ENCODE data around the gene KIF2A.
A peak's percentile ranks its signal among the peaks of the same experiment; 100 is the strongest.

KIF2A gene

DNA sequence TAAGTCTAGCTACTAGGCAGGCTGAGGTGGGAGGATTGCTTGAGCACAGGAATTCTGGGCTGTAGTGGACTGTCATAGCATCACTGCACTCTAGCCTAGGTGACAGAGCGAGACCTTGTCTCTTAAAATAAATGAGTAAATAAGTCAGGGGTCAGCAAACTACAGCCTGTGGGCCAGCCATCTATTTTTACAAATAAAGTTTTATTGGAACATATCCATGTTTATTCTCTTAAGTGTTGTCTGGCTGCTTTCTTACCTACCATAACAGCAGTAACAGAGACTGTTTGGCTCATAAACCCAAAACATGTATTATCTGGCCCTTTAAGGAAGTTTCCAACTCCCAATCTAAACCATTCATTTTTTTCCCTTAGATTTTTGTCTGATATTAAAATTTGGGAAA is 68.1 kb downstream of the KIF2A start:
- FAIRE-seq = no peak
- DNase-seq (ENCODE audit: low spot score) = no peak

DNA sequence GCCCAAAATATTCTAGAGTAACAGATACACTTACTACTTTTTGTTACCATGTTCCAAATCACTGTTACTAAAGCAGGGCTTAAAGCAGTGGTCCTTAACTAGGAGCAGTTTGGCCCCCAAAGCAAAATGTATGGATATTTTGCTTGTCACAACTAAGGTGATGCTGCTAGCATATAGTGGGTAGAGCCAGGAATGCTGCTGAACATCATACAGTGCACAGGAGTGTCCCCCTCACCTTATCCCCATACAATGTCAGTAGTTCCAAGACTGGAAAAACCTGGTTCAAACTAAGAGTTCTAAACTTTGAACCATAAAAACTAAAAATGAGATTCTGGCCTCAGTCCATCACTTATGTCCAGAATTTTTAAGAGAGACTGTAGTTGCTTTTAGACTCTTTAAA is 69.6 kb downstream of the KIF2A start:
- FAIRE-seq = no peak

DNA sequence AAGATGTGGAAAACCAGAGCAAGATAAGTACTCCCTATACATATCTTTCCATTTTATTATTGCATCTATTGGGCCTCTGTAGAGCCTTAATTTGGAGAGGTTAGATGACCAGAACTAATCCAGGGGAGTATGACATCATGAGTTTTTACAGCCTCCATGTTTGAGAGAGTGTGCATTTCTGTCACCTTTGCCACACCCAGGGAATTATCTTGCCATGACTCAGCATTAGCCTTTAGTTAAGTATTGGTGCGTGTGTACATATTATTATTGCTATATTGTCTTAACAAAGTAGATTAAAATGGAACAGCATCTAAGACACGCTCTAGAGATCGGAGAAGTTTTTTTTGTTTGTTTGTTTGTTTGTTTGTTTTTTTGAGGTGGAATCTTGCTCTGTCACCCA is 70.1 kb downstream of the KIF2A start:
- FAIRE-seq = no peak
- DNase-seq (ENCODE audit: low spot score) = no peak

More for the DNA sequence above, 69.6 kb downstream of the KIF2A start:
- no peak for DNase-seq (ENCODE audit: low spot score)

DNA sequence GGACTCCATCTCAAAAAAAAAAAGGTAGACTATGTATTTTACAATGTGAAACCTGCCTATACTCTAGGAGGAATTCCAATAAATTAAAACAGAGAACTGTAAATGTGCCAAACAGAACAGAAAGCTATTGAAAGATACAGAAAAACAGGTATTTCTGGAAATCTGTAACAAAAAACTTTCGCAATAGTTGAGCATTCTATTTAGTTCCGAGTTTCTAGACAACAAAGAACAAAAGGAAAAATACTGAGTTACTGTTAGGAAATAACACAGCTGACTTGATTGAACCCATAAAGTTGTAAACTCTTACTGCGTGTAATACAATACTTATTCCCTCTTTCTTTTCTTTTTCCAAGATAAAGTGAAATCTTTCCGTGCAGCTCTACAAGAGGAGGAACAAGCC is 79.1 kb downstream of the KIF2A start:
- no peak for DNase-seq (ENCODE audit: low spot score)
- FAIRE-seq = no peak

DNA sequence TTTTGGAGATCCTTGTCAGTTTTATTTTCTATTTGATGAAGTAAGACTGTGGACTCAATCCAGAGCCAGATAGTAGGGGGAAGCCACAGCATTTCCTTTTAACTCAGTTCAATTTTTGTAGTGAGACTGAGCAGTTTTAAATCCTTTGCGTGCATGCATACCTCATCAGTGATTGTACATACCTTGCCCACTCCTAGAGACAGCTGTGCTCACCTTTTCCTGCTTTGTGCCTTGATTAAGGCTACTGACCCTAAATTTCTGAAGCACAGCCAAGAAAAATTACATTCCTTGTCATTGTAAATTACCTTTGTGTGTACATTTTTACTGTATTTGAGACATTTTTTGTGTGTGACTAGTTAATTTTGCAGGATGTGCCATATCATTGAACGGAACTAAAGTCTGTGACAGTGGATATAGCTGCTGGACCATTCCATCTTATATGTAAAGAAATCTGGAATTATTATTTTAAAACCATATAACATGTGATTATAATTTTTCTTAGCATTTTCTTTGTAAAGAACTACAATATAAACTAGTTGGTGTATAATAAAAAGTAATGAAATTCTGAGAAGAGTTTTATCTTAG is 79.9 kb downstream of the KIF2A start:
- FAIRE-seq = no peak

DNA sequence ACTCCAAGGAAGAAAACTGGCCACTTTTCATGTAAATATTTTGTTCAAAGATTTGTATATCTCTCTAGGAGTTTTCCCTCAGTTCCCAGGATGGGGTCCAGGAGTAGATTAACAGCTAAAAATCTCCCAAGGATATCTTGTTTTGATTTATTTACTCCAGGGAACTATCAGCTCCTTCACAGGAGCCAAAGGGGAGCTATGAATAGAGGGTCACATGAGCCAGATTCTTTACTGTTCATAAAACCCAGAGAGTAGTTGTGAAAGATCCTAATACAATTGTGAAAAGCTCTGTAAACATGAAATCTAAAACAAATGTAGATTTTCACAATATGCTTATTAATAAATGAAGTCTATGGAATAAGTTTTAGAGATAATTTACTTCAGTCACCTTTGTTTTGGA is 80.8 kb downstream of the KIF2A start:
- no peak for DNase-seq (ENCODE audit: low spot score)
- FAIRE-seq = no peak

More for the DNA sequence above, 79.9 kb downstream of the KIF2A start:
- DNase-seq (ENCODE audit: low spot score) = no peak

DNA sequence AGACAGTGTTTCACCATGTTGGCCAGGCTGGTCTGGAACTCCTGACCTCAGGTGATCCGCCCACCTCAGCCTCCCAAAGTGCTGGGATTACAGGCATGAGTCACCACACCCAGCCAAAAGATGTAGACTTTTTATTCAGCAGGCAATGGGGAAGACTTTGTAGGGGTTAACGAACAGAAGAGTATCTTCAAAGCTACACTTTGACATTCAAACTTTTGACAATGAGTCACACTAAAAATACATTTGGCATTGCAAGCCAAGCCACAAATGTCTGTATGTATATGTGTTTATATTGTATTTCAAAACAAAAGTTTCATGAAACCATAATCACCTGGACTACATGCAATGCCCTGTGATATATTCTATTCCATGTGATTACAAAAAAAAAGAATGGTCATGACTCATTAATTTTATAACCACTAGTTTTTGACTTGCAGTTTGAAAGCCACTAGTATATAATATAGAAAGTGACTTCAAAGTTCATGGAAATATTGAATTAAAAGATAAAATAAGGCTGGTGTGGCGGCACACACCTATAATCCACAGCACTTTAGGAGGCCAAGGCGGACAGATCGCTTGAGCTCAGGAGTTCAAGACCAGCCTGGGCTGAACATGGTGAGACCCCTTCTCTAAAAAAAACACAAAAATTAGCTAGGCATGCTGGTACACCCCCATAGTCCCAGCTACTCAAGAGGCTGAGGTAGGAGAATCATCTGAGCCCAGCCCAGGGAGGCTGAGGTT is 89.4 kb downstream of the KIF2A start:
- FAIRE-seq (no peak), DNase-seq (ENCODE audit: low spot score) (no peak)

DNA sequence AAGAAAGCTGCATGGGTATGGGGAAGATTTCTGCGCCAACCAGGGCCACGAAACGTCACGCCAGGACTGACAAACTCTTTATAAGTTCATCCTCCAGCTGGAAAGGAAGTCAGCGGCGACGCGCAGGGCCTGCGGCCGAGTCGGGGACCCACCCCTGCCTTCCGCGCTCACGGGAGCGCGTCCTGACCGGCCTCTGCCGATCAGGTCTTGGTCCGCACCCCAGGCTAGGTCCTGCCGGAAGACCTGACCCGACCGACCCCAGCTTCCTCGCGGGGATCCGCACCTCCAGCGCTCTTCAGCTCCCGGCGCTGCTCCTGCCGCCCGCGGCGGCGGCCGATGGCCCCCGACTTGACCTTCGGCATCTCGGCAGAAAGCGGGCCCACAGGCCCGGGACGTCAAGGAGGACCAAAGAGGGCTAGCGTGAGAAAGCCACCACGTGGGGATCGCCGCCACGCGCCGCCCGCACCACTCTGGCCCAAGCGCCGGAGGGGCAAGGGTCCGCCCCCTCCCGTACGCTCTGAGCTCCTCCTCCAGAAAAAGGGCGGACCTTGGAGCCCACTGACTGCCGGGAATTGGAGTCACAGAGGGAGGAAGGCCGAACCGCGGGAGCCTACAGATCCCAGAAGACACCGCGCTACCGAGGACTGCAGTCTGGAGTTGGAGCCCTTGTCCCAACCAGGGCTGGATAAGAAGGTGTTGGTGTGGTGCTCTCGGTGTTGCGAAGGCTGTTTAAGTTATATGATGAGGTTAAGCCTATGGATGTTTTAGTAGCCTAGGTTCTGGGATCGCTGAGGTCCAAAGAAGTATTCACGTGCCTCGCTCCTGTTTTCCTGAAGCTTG is 97.6 kb downstream of the KIF2A start, which contains the start of gene DIMT1:
DIMT1 (minus strand) TSS at position 495 of the 840 bp plus-strand sequence; CDS start at position 362, 133 bp downstream.
- DNase-seq (ENCODE audit: low spot score) (peak; percentile 86), FAIRE-seq (peak; percentile 71)

DNA sequence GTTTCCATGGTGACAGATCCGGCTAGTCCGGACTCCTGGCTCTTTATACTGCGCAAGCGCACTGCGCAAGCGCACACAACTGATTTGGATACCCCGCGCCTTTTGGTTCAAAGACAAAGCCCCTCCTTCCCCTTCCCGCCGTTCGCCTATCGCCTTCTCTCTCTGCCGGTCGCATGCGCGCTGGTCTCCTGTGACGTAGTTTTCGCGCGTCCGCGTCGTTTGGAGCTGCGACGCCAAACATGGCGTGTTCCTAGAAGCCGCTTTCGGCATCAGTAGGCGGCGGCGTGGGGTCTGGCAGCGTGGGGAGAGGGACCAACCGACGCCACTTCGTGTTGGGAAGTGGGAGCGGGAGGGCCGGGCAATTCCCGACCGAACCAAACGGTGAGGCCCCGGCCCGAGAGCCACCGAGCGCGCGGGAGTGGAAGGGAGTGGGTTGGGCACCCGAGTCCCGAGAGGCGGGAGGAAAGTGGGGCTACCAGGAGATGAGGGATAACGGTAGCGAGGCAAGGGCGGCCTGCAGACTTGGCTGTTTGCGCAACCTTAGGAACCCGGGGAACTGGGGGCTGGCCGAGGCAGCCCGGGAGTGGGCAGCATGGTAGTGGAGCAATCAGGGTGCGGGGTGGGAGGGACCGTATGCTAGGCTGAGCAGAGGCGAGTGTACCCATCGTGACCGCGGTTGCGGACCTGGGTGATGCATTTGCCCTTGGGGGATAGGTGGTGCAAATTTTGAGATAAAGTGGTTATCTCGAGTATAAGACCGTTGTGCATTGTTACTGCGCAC is 106.7 kb downstream of the KIF2A start, which contains the start of gene IPO11:
IPO11 (plus strand) TSS at position 215 of the 781 bp plus-strand sequence. CDS start 24,517 bp downstream, outside the sequence.
- DNase-seq (ENCODE audit: low spot score) (peak; percentile 93), FAIRE-seq (peak; percentile 79)

DNA sequence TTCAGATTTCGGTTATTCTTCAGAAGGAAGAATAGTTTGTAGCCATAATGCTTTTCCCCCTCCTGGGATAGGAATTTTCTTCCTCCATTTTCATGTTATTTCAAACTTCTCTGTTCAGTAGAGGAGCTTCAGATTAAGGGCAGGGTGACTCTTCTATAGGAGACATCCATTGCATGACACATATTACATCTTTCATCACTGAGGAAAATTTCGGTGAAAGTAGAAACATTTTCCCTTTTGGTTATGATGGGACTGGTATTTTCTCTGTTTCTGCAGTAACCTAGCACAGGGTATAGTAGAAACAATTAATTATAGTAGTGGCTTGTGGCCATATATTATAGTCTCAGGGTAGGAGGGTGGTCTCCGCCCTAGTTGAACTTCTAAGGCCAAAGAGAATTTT is 107.7 kb downstream of the KIF2A start:
- DNase-seq (ENCODE audit: low spot score) (no peak), FAIRE-seq (no peak)

DNA sequence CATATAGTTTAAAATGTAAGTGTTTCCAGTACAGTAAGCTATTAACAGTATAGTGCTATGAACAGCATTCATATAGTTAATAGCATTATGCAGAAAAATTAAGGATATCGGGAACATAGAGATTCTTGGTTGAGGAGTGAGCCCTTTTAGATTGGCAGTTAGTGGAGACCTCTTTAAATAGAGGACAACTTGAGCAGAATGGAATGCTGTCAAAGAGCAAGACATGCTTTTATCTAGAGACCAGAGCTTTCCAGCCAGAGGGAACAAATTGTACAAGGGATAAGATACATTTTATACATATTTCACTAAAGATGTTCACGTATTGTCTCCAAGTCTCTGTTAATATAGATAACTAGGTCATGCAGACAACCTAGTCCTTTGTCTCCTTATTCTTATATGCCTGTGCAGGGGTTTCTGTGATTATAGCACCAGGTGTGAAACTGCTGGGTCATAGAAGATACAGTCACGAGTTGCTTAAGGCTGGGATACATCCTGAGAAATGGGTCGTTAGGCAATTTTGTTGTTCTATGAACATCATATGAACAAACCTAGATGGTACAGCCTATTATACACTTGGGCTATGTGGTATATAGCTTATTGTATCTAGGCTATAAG is 112.6 kb downstream of the KIF2A start:
- FAIRE-seq (no peak), DNase-seq (ENCODE audit: low spot score) (no peak)

DNA sequence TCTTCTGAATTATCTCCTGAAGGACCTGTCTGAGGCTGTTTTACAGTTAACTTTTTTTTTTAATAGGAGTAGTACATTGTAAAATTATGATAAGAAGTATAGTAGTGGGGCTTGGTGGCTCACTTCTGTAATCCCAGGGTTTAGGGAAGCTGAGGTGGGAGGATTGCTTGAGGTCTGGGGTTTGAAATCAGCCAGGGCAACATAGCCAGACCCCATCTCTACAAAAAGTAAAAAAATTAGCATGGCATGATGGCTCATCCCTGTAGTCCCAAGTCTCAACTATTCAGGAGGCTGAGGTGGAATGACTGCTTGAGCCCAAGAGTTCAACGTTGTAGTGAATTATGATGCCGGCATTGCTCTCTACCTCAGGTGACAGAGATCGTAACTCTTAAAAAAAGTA is 113.6 kb downstream of the KIF2A start:
- no peak for FAIRE-seq
- DNase-seq (ENCODE audit: low spot score) = no peak

DNA sequence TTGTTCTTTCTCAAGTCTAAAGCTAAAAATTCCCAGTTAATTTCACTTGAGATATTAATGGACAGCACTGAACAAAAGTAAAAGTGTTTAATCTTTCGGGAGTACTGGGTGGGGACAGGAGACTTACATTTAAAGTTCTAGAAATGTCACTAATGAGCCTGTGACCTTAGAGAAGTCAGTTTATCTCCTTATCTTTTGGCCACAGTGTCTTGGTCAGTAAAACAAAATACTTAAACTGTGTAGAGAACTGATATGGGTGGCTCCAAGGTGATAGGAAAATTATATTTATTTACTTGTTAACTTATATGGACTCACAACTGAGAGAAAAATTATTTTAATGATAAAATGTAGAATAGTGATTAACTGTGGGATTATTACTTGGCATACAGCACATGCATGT is 115.4 kb downstream of the KIF2A start:
- no peak for DNase-seq (ENCODE audit: low spot score)
- FAIRE-seq = no peak

DNA sequence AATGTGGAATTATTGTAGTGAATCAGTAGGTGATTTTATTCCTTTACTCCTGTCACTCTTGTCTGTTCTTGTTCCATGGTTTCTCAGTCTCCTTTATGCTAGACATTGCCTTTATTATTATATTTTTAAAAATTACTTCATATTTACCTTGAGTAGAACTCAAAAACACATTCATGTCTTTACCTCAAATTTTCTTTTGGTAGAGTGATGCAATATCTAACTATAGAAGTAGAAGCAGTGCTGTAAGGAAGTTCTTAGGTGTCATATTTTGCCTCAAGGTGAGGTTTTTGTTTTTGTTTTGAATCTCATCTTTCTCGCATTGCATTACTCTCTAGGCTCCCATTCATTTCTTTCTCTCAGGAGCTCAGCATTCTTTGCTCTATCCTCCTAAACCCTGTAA is 118.8 kb downstream of the KIF2A start:
- DNase-seq (ENCODE audit: low spot score) = no peak
- FAIRE-seq = no peak

DNA sequence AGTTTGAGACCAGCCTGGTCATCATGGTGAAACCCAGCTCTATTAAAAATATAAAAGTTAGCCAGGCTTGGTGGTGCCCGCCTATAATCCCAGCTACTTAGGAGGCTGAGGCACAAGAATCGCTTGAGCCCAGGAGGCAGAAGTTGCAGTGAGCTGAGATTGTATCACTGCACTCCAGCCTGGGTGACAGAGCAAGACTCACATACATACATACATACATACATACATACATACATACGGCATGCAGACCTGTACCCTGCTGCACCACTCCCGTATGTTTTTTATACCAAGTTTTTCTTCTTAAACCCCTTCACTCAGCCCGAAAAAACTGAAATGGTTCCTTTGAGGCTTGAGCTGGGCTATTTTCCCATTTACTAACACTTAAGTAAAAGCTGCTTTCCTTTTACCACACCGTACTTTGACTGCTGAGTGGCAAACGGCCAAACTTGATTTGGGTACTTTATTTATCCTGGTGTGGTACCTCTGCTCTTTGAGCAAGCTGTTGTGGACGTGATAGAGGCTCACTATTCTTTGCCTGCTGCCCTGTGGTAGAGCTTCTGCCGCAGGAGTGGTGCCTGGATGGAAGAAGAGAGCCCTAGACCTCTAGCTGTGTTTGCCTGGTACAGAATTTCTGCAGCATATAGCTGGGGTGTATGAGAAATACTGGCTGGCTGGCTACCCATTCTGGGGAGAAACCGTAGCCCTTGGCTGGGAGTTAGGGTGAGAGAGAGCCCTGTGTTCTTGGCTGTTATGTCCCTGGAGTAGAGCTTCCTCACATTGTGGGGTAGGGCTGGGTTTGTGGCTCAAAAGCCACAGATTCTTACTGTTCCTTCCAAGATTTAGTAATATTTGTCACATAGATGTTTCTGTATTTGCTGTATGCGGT is 126.0 kb downstream of the KIF2A start:
- DNase-seq (ENCODE audit: low spot score) = no peak
- no peak for FAIRE-seq

DNA sequence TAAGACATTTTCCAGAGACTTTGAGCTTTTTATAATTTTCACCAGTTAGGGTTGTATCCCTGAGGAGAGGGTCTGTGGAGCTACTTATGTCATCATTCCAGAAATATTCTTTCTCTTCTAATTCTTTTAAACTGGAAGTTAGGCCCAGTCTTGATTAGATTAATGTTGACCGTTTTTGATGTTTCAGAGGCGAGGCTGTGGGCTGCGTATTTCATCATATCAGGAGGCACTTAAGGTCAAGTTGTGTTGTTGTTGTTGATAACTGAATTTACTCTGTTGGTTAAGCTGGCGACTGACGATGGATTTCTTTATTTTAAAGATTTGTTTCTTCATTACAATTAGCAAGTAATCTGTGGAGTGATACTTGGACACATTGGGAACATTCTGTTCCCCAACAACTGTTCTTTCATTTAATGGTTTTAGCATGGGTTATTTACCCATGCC is 126.6 kb downstream of the KIF2A start:
- no peak for DNase-seq (ENCODE audit: low spot score)
- FAIRE-seq = no peak

All from RCC 7860 (cell line).